ENCODE measurements around the gene EYS. TPM values are rescaled to one million over a fixed set of nuclear protein-coding genes. Genes with fewer than 3 reads are reported as not detected.

EYS gene
- total and polyA plus RNA-seq, 2 of the 8 experiments (the other 6 are each of a cell fraction or from before 2014, with no cell fraction given) = 0.05 to 0.13 TPM

- no peaks in the 10 kb centered on the region for H3K79me2 ChIP-seq (ENCODE audit: control insufficient read depth in 1 of 2, insufficient read depth in 2 of 2, low read length in 2 of 2)
- no peak overlapping the region for H2BK12ac ChIP-seq (ENCODE audit: low read depth, low read length)
- 100% methylated on average over 2 of the region's 2 CpGs for WGBS, 2 experiments (ENCODE audit: extremely low coverage in 1 of 2, insufficient coverage in 1 of 2, insufficient read length in 1 of 2, insufficient replicate concordance in 2 of 2, low coverage in 1 of 2, low lambda C conversion rate in 2 of 2, missing lambda C conversion rate in 1 of 2)
- H3K4me1 ChIP-seq (replicated peaks in 1 of 4; ENCODE audit: control insufficient read depth in 3 of 4, insufficient read depth in 4 of 4, low read length in 3 of 4) = no peaks in the 10 kb centered on the region
- H3K56ac ChIP-seq (replicated peaks; ENCODE audit: insufficient read length, low read depth, low read length) = no peak overlapping the region
- no peaks in the 10 kb centered on the region for H3K9me3 ChIP-seq (ENCODE audit: insufficient read depth in 2 of 2, low read depth in 1 of 2, low read length in 1 of 2)
- H4K8ac ChIP-seq (ENCODE audit: extremely low read depth, insufficient read depth, low read length) = no peak overlapping the region
- no peak overlapping the region for H2AFZ ChIP-seq (ENCODE audit: low read length)
- ChIA-PET CTCF (ENCODE audit: partially characterized antibody) (interaction anchor here (0.7 kb wide), 1 partner anchor 30 kb away, joined by 3 read pairs; no protein-coding TSS in a partner anchor), POLR2A (ENCODE audit: partially characterized antibody) (no interaction called here)
- no peaks in the 10 kb centered on the region for H3K27me3 ChIP-seq (replicated peaks in 1 of 4; ENCODE audit: control insufficient read depth in 3 of 4, extremely low read depth in 1 of 4, insufficient read depth in 3 of 4, low read length in 3 of 4)
- no peak overlapping the region for H3K14ac ChIP-seq (ENCODE audit: insufficient read length)
- H3K23me2 ChIP-seq (ENCODE audit: low read depth, low read length) = no peaks in the 10 kb centered on the region
- no peak overlapping the region for H3K27ac ChIP-seq (ENCODE audit: low read depth, low read length)
- no peak overlapping the region for H4K91ac ChIP-seq (replicated peaks; ENCODE audit: insufficient read length, low read length)
- H2BK15ac ChIP-seq (ENCODE audit: low read length) = no peak overlapping the region
- H4K5ac ChIP-seq (ENCODE audit: insufficient read length, low read depth, low read length) = no peak overlapping the region
- no peak overlapping the region for H3K23ac ChIP-seq (ENCODE audit: insufficient read length)
- no peak overlapping the region for H2BK20ac ChIP-seq (ENCODE audit: low read length)
- FAIRE-seq (no peak), DNase-seq (ENCODE audit: low read depth in 1 of 2, low spot score in 2 of 2) (no peak)
- no peak overlapping the region for H3K4me2 ChIP-seq (ENCODE audit: insufficient read depth in 1 of 2, low read depth in 2 of 2, low read length in 2 of 2)
- no peak overlapping the region for H2BK120ac ChIP-seq (replicated peaks; ENCODE audit: low read depth, low read length)
- H4K20me1 ChIP-seq (replicated peaks in 1 of 2; ENCODE audit: control insufficient read depth in 1 of 2, insufficient read depth in 2 of 2, low read length in 2 of 2) = no peaks in the 10 kb centered on the region
- no peaks in the 10 kb centered on the region for H3K79me1 ChIP-seq (ENCODE audit: low read depth, low read length)
- no peak overlapping the region for H2BK5ac ChIP-seq (ENCODE audit: low read depth, low read length)
- H3K9ac ChIP-seq (replicated peaks in 1 of 4; ENCODE audit: extremely low read depth in 1 of 4, low read depth in 3 of 4, low read length in 3 of 4) = no peak overlapping the region
- H3K4ac ChIP-seq (replicated peaks; ENCODE audit: insufficient read length, low read depth, low read length) = no peak overlapping the region
- no peak overlapping the region for H2AK5ac ChIP-seq (ENCODE audit: low read depth, low read length)
- no peaks in the 10 kb centered on the region for H3K36me3 ChIP-seq (ENCODE audit: control insufficient read depth in 2 of 4, insufficient read depth in 4 of 4, low read length in 3 of 4)
- no peak overlapping the region for H3K18ac ChIP-seq (ENCODE audit: extremely low read depth, low read length)
- H3K4me3 ChIP-seq (ENCODE audit: extremely low read depth in 1 of 4, insufficient read depth in 2 of 4, low read depth in 3 of 4, low read length in 4 of 4) = no peak overlapping the region
- no peak for TF ChIP-seq KDM1A (IDR thresholded peaks at IDR 0.05; ENCODE audit: borderline replicate concordance, low read length)
- TF ChIP-seq ASH2L (IDR thresholded peaks at IDR 0.05; ENCODE audit: low read length) = no peak
- no peak for TF ChIP-seq KDM4A (IDR thresholded peaks at IDR 0.05; ENCODE audit: low read depth, low read length, severe bottlenecking)
- no peak for TF ChIP-seq GABPA (IDR thresholded peaks at IDR 0.05; ENCODE audit: borderline replicate concordance, insufficient read depth, low read length)
- no peak for TF ChIP-seq NRF1 (IDR thresholded peaks at IDR 0.05; ENCODE audit: low read depth, low read length)
- TF ChIP-seq TAF1 (IDR thresholded peaks at IDR 0.05; ENCODE audit: low read depth, low read length) = no peak
- no peak for TF ChIP-seq EGR1 (IDR thresholded peaks at IDR 0.05; ENCODE audit: borderline replicate concordance, low read depth, low read length)
- no peak for TF ChIP-seq CHD1 (IDR thresholded peaks at IDR 0.05; ENCODE audit: low read depth, low read length)
- no peak for TF ChIP-seq CEBPB (IDR thresholded peaks at IDR 0.05; ENCODE audit: low read depth, low read length)
- no peak for TF ChIP-seq CBX8 (IDR thresholded peaks at IDR 0.05; ENCODE audit: borderline replicate concordance, low read depth, low read length)
Observed at GRCh38 chr6:64721865-64722264, 985.2 kb downstream of the EYS start.

Measured in H1 (cell line).